Body of pancreas (tissue), 4 donors: ENCODE results near the gene CRYZL1.

Source experiments
- POLR2A ChIP-seq, 3 donors: fragments of 450-650 bp; IDR thresholded peaks; one replicate each; pipeline ENCODE4 v1.6.1; 2016; ENCODE audit warnings: antibody characterized with exemption in 3 of 3, mild to moderate bottlenecking in 2 of 3
- TF ChIP-seq, protein P1 (sequence below), 7 experiments: fragments of 450-650 bp in 4 of 7; fragments of 200-600 bp in 3 of 7; sonication (generic) in 3 of 7; IDR thresholded peaks; one replicate each; pipeline ENCODE4 v1.5.1; 2016 to 2019; ENCODE audit warnings: antibody characterized with exemption in 7 of 7

DNA sequence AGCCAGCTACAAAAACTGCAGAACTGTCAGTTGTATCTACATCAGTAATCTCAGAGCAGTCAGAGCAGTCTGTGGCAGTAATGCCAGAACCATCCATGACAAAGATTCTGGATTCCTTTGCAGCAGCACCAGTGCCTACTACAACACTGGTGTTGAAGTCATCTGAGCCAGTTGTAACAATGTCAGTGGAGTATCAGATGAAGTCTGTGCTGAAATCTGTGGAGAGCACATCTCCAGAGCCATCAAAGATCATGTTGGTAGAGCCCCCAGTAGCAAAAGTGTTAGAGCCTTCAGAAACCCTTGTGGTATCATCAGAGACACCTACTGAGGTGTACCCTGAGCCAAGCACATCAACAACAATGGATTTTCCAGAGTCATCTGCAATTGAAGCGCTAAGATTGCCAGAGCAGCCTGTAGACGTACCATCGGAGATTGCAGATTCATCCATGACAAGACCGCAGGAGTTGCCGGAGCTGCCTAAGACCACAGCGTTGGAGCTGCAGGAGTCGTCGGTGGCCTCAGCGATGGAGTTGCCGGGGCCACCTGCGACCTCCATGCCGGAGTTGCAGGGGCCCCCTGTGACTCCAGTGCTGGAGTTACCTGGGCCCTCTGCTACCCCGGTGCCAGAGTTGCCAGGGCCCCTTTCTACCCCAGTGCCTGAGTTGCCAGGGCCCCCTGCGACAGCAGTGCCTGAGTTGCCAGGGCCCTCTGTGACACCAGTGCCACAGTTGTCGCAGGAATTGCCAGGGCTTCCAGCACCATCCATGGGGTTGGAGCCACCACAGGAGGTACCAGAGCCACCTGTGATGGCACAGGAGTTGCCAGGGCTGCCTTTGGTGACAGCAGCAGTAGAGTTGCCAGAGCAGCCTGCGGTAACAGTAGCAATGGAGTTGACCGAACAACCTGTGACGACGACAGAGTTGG is 91.4 kb downstream of the CRYZL1 start:
- no peak for TF ChIP-seq POLR2A (IDR thresholded peaks at IDR 0.05)
- TF ChIP-seq, protein P1, sequence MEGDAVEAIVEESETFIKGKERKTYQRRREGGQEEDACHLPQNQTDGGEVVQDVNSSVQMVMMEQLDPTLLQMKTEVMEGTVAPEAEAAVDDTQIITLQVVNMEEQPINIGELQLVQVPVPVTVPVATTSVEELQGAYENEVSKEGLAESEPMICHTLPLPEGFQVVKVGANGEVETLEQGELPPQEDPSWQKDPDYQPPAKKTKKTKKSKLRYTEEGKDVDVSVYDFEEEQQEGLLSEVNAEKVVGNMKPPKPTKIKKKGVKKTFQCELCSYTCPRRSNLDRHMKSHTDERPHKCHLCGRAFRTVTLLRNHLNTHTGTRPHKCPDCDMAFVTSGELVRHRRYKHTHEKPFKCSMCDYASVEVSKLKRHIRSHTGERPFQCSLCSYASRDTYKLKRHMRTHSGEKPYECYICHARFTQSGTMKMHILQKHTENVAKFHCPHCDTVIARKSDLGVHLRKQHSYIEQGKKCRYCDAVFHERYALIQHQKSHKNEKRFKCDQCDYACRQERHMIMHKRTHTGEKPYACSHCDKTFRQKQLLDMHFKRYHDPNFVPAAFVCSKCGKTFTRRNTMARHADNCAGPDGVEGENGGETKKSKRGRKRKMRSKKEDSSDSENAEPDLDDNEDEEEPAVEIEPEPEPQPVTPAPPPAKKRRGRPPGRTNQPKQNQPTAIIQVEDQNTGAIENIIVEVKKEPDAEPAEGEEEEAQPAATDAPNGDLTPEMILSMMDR (IDR thresholded peaks at IDR 0.05), result no peak
